GM18526 (cell line): ENCODE measurements around the gene CCDC6.

Experiments used
- POLR2A ChIP-seq: IDR thresholded peaks from 3 replicates; pipeline ENCODE4 v1.6.1; 2011; ENCODE audit not compliant: insufficient read length; ENCODE audit errors: extremely low read depth

The CCDC6 gene

GRCh38 chr10:59812519-59813122 is 93.7 kb downstream of the CCDC6 start:
- TF ChIP-seq POLR2A, result no peak

DNA sequence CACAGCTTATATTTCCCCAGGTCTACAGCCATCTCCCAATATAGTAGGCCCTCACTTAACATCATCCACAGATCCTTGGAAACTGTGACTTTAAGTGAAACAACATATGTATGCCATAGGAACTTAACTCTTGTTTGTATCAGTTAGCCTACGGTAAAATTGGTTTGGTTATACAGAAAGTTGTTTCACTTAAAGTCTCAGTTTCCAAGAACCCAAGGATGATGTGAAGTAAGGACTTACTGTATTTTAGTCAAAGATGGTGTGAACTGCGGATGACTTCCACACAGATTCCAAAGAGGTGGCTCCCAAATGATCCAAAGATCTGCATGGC is 96.7 kb downstream of the CCDC6 start:
- no peak for TF ChIP-seq POLR2A

DNA sequence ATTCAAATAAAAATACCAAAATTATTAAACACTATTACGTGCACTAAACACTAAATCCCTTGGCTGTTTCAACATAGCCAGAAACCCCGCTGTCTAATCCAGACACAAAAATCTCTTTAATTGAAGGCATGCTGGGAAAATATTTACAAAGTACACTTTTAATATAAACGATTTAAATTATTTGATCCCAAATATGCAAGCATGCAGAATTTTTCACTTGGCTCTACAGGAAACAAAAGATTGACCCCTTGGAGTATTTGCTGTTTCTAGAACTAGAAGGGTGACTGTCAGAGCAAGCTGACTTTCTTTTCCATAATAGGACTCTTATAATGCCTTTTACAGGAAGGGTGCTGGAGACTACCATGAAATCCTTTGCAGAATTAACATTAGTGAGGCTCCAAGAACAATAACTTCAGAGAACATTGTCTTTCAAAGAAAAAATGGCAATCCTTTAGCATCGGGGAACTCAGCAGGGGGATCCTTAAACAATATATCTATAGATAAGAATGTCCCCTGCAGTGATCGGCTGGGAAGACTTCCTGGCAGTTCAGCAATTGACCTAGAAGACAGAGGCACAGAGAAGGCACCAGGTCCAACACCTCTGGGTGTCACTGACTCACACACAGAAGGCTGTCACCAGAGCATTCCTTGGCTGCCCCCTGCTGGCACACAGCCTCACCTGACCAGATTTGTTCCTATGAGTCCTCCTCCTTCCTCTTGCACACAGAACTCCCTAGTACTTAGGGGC is 97.3 kb downstream of the CCDC6 start:
- no peak for TF ChIP-seq POLR2A

- no peak for TF ChIP-seq POLR2A
Measured at GRCh38 chr10:59807629-59808620, 98.4 kb downstream of the CCDC6 start.

- TF ChIP-seq POLR2A, result no peak
Measured at GRCh38 chr10:59805014-59805413, 101.3 kb downstream of the CCDC6 start.

DNA sequence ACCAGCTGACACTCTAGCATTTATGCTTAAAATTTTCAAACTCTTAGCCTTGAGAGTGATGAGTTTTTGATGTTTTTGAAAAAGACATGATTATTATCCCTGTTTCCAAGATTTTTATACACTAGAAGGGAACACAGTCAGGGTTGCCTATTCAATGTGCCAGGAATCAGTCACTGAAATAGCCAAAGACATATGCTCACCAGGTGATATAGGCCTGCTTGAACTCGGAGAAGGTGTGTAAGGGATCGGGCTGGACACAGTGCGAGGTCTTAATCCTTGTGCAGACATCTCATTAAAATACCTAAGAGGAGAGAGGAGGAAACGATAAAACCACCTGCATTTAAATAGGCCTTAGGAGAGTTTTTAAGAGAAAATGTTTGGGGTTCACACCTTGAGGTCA is 102.1 kb downstream of the CCDC6 start:
- no peak for TF ChIP-seq POLR2A

GRCh38 chr10:59803714-59804113 is 102.6 kb downstream of the CCDC6 start:
- no peak for TF ChIP-seq POLR2A

GRCh38 chr10:59801171-59801570 is 105.2 kb downstream of the CCDC6 start:
- TF ChIP-seq POLR2A, result no peak

- no peak for TF ChIP-seq POLR2A
Measured at GRCh38 chr10:59799421-59799820, 106.9 kb downstream of the CCDC6 start.

- no peak for TF ChIP-seq POLR2A
Measured at GRCh38 chr10:59793919-59794318, 112.4 kb downstream of the CCDC6 start.

DNA sequence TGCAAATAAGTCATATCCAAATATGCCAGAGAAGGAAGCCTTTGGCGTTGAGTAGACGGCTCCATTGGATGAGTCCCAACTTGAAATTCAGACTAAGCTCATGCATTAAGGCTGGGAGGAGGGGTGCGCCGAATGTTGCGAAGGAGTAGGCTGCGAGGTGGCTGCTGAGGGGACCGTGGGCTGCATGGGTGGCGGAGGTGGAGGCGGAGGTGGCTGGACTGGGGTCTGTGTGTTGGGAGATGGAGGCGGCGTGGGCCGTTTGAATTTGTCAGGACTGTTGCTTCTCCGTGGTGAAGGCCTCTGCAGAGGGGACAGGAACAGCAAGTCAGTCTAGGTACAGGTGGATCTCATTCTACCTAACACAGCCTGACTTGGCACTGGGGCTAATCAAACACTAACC is 113.5 kb downstream of the CCDC6 start:
- no peak for TF ChIP-seq POLR2A

DNA sequence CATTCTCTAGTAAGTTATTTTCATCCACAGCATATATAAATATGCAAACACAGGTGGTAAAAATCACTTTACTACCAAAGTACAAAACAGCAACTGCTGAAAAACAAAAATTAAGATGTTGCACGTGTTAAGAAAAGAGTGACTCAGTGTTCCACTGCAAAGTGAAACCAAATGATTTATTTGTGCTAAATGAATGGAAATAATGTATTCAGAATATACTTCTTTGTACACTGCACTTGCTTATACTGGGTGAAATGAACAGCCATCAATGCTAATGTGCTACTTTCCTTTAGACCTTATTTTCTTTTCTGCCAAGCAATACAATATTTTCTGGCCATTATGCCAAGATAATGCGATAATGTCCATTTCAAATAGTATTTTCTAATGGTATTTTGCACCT is 114.8 kb downstream of the CCDC6 start:
- TF ChIP-seq POLR2A, result no peak

- no peak for TF ChIP-seq POLR2A
Measured at GRCh38 chr10:59781511-59781910, 124.8 kb downstream of the CCDC6 start.

DNA sequence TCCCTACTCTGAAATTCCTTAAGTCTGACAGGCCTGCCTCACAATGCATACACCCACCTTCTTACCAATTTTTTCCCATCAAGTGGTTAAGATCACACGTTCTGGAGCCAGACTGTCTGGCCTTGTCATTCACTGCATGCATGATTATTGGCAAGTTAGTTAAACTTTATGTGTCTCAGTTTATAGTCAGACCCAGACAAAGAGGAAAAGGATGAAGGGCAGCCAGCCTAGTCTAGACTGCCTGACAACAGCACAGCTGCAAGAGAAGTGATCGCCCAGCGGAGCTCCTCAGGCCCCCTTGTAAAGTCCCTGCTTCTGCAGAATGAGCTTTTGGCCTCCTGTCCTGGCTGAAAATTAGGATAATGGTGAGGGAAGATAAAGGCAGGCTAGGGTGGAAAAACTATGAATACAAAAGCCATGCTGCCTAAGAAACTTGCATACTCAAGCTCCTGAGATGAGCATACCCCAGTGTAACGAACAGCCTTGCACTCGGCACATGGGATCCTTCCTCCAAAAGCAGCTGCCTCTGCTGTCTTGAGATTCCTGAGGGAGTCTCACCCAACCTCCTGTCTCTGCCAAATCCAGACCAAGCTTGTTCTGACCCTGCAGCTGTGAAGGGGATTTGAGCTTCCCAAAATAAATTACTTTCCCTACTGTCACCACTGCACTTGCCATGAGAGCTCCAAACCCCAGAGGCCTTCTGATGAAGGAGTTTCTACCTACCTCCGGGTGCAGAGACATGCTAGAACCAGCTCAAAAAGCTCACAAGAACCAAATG is 126.4 kb downstream of the CCDC6 start:
- TF ChIP-seq POLR2A, result no peak

DNA sequence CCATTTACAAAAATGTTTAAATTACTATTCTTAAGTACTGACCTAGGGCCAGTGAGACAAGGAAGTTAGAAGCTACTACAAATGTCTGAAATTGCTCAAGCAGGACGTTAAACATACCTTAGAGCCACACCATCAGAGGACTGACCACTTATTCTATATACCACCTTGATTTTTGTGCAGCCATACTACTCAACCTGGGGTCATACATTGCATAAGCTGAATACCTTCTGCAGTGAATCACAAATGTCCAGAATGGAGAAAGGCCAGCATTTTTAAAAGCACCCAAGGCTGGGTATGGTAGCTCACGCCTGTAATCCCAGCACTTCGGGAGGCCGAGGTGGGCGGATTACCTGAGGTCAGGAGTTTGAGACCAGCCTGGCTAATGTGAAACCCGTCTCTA is 131.9 kb downstream of the CCDC6 start:
- no peak for TF ChIP-seq POLR2A
